IPS DF 6.9 (cell line): ENCODE data around the gene MYL6.
"Not testable (repeated sequence)": the region's sequence is repeated elsewhere in the genome, so short reads cannot be mapped to it uniquely, and the experiment has no call there.

Source experiments
- DNase-seq: peaks from one replicate; pipeline ENCODE4 v3.0.0-alpha.2; 2013; ENCODE audit warnings: low read depth, low spot score
- H3K27ac ChIP-seq: one replicate; pipeline ENCODE4 v1.5.1; 2013; ENCODE audit warnings: low read length, control low read depth
- H3K27me3 ChIP-seq: 2 replicates; pipeline ENCODE4 v1.6.1; 2013; ENCODE audit warnings: mild to moderate bottlenecking, low read length; ENCODE audit not compliant: control insufficient read depth, insufficient read depth
- H3K36me3 ChIP-seq: 2 replicates; pipeline ENCODE4 v1.6.1; 2013; ENCODE audit warnings: low read length; ENCODE audit not compliant: control insufficient read depth, insufficient read depth
- H3K4me1 ChIP-seq: 2 replicates; pipeline ENCODE4 v1.6.1; 2013; ENCODE audit warnings: low read length; ENCODE audit not compliant: control insufficient read depth, insufficient read depth
- H3K4me3 ChIP-seq: 2 replicates; pipeline ENCODE4 v1.5.1; 2013; ENCODE audit warnings: mild to moderate bottlenecking, low read length
- H3K9me3 ChIP-seq: 2 replicates; pipeline ENCODE4 v1.6.1; 2013; ENCODE audit warnings: low read length, inconsistent platforms; ENCODE audit not compliant: control insufficient read depth, insufficient read depth
- WGBS: extraction: QIAGEN DNeasy Blood & Tissue Kit; methylation state at CpG from one replicate; pipeline ENCODE4 v1.1.7; 2013; ENCODE audit warnings: mixed read lengths, missing lambda C conversion rate; ENCODE audit not compliant: insufficient read length, insufficient coverage; 5-methylcytosine and 5-hydroxymethylcytosine counted together

Gene MYL6

GRCh38 chr12:56158029-56158925 is at the start of gene MYL6:
Gene MYL6 (plus strand): TSS chr12:56158359. CDS start chr12:56158402, 43 bp downstream.
- H3K27me3 ChIP-seq = no peaks in the 10 kb centered on the region
- no peak within 1 kb of the TSS for H3K27ac ChIP-seq
- H3K4me1 ChIP-seq = peaks cover 5% of the 10 kb centered on the region
- peak within 1 kb of the TSS; percentile 57; the same call in 1 of the 2 replicates for H3K4me3 ChIP-seq
- peaks cover 36% of the 10 kb centered on the region for H3K36me3 ChIP-seq
- no CpG with 5 or more reads among the region's 30 CpGs for WGBS
- DNase-seq = peak; percentile 99
- no peaks in the 10 kb centered on the region for H3K9me3 ChIP-seq

GRCh38 chr12:56110571-56110970 is 47.6 kb upstream of the MYL6 start:
- Histone ChIP-seq H3K36me3 (peaks cover 37% of the 10 kb centered on the region), H3K27me3 (no peaks in the 10 kb centered on the region), H3K27ac (no peak overlapping the region), H3K4me3 (no peak overlapping the region), H3K9me3 (no peaks in the 10 kb centered on the region), H3K4me1 (no peaks in the 10 kb centered on the region)
- no CpG with 5 or more reads among the region's 5 CpGs for WGBS
- DNase-seq = no peak

- no CpG with 5 or more reads among the region's 1 CpG for WGBS
- Histone ChIP-seq H3K27ac (no peak overlapping the region), H3K9me3 (no peaks in the 10 kb centered on the region), H3K36me3 (peaks cover 29% of the 10 kb centered on the region), H3K27me3 (no peaks in the 10 kb centered on the region), H3K4me1 (peaks cover 2% of the 10 kb centered on the region; the same call in 1 of the 2 replicates), H3K4me3 (no peak overlapping the region)
- no peak for DNase-seq
Measured at GRCh38 chr12:56114084-56114483, 44.1 kb upstream of the MYL6 start.

GRCh38 chr12:56115329-56115728 is 42.8 kb upstream of the MYL6 start:
- no peak for DNase-seq
- H3K27ac ChIP-seq = no peak overlapping the region

GRCh38 chr12:56116267-56117081 is 41.7 kb upstream of the MYL6 start, which contains the start of gene RPL41:
Gene RPL41 (plus strand): TSS chr12:56116633.
- Histone ChIP-seq H3K4me3 (peak within 1 kb of the TSS; percentile 90), H3K9me3 (no peaks in the 10 kb centered on the region), H3K27me3 (no peaks in the 10 kb centered on the region), H3K36me3 (peaks cover 12% of the 10 kb centered on the region), H3K27ac (no peak within 1 kb of the TSS), H3K4me1 (peaks cover 2% of the 10 kb centered on the region; the same call in 1 of the 2 replicates)
- DNase-seq = peak; percentile 91
- WGBS = no CpG with 5 or more reads among the region's 34 CpGs

More at GRCh38 chr12:56115329-56115728, 42.8 kb upstream of the MYL6 start:
- peak overlapping the region; percentile 90; the same call in 1 of the 2 replicates for H3K4me3 ChIP-seq
- peaks cover 22% of the 10 kb centered on the region for H3K36me3 ChIP-seq
- no peaks in the 10 kb centered on the region for H3K9me3 ChIP-seq
- no peaks in the 10 kb centered on the region for H3K27me3 ChIP-seq
- WGBS = no CpG with 5 or more reads among the region's 10 CpGs
- peaks cover 2% of the 10 kb centered on the region; the same call in 1 of the 2 replicates for H3K4me1 ChIP-seq

GRCh38 chr12:56117082-56117706 is 41.0 kb upstream of the MYL6 start:
- peak overlapping the region; percentile 90; the same call in 1 of the 2 replicates for H3K4me3 ChIP-seq
- not testable (repeated sequence) for H3K4me1 ChIP-seq, H3K27ac ChIP-seq, H3K9me3 ChIP-seq, H3K27me3 ChIP-seq, DNase-seq, H3K36me3 ChIP-seq
- WGBS = no CpG with 5 or more reads among the region's 16 CpGs

- H3K36me3 ChIP-seq = peaks cover 5% of the 10 kb centered on the region; the same call in 1 of the 2 replicates
- WGBS = no CpG with 5 or more reads among the region's 61 CpGs
- H3K4me3 ChIP-seq = peak within 1 kb of the TSS; percentile 90; the same call in 1 of the 2 replicates
- DNase-seq = peak; percentile 100
- no peaks in the 10 kb centered on the region for H3K9me3 ChIP-seq
- no peak within 1 kb of the TSS for H3K27ac ChIP-seq
- H3K27me3 ChIP-seq = no peaks in the 10 kb centered on the region
- H3K4me1 ChIP-seq = peaks cover 2% of the 10 kb centered on the region; the same call in 1 of the 2 replicates
Measured at GRCh38 chr12:56117778-56118687, 40.1 kb upstream of the MYL6 start, which contains the start of gene ZC3H10. Gene ZC3H10 (plus strand): TSS chr12:56118266. CDS start chr12:56120563, 2,297 bp downstream.

GRCh38 chr12:56118688-56119357 is 39.3 kb upstream of the MYL6 start:
- H3K27me3 ChIP-seq = no peaks in the 10 kb centered on the region
- no peak overlapping the region for H3K27ac ChIP-seq
- H3K9me3 ChIP-seq = no peaks in the 10 kb centered on the region
- H3K4me3 ChIP-seq = peak overlapping the region; percentile 74; the same call in 1 of the 2 replicates
- peaks cover 5% of the 10 kb centered on the region; the same call in 1 of the 2 replicates for H3K36me3 ChIP-seq
- DNase-seq = no peak
- peaks cover 2% of the 10 kb centered on the region; the same call in 1 of the 2 replicates for H3K4me1 ChIP-seq
- no CpG with 5 or more reads among the region's 13 CpGs for WGBS

- H3K36me3 ChIP-seq = peaks cover 5% of the 10 kb centered on the region; the same call in 1 of the 2 replicates
- no peak overlapping the region for H3K27ac ChIP-seq
- H3K27me3 ChIP-seq = no peaks in the 10 kb centered on the region
- peaks cover 2% of the 10 kb centered on the region; the same call in 1 of the 2 replicates for H3K4me1 ChIP-seq
- no peak overlapping the region for H3K4me3 ChIP-seq
- peak; percentile 73 for DNase-seq
- H3K9me3 ChIP-seq = no peaks in the 10 kb centered on the region
- no CpG with 5 or more reads among the region's 2 CpGs for WGBS
Measured at GRCh38 chr12:56119361-56119796, 38.8 kb upstream of the MYL6 start.
